Mesodermal cell (in vitro differentiated cells): ENCODE data around the gene EHD2.
"Not testable (repeated sequence)": the region's sequence is repeated elsewhere in the genome, so short reads cannot be mapped to it uniquely, and the experiment has no call there.

Source experiments
- H3K27ac ChIP-seq: 2 replicates; pipeline ENCODE4 v1.7.0; 2013; ENCODE audit warnings: mild to moderate bottlenecking, low read depth, low read length, moderate library complexity; ENCODE audit not compliant: severe bottlenecking
- H3K36me3 ChIP-seq: 2 replicates; pipeline ENCODE4 v1.7.1; 2013; ENCODE audit warnings: mild to moderate bottlenecking, low read length, moderate library complexity; ENCODE audit not compliant: control insufficient read depth, insufficient read depth
- H3K4me1 ChIP-seq: one replicate; pipeline ENCODE4 v1.7.1; 2013; ENCODE audit warnings: mild to moderate bottlenecking, low read length; ENCODE audit not compliant: insufficient read depth, control insufficient read depth, poor library complexity, severe bottlenecking
- H3K4me3 ChIP-seq: 2 replicates; pipeline ENCODE4 v1.7.0; 2013; ENCODE audit warnings: low read length, control low read depth, mild to moderate bottlenecking; ENCODE audit not compliant: insufficient read depth, poor library complexity, severe bottlenecking; ENCODE audit errors: extremely low read depth
- H3K9me3 ChIP-seq: 2 replicates; pipeline ENCODE4 v1.7.1; 2013; ENCODE audit warnings: mild to moderate bottlenecking, low read length, moderate library complexity; ENCODE audit not compliant: control insufficient read depth
- WGBS, 2 experiments: methylation state at CpG; one replicate each; pipeline ENCODE4 v1.1.5; 2013; ENCODE audit warnings: missing lambda C conversion rate in 2 of 2; ENCODE audit not compliant: insufficient coverage in 2 of 2; 5-methylcytosine and 5-hydroxymethylcytosine counted together

EHD2 gene

GRCh38 chr19:47716270-47716937 is 3.2 kb downstream of the EHD2 start:
- 91 to 93% methylated on average over 31 to 32 of the region's 32 CpGs for WGBS, 2 experiments
- H3K4me3 ChIP-seq: no peak overlapping the region
- H3K9me3 ChIP-seq: peaks cover 8% of the 10 kb centered on the region
- H3K36me3 ChIP-seq: peaks cover 42% of the 10 kb centered on the region
- H3K27ac ChIP-seq: no peak overlapping the region
- H3K4me1 ChIP-seq: peaks cover 27% of the 10 kb centered on the region

- peak overlapping the region; percentile 87 for H3K27ac ChIP-seq
- peaks cover 48% of the 10 kb centered on the region for H3K36me3 ChIP-seq
- 93 to 100% methylated on average over 5 to 9 of the region's 11 CpGs for WGBS, 2 experiments
- not testable (repeated sequence) for H3K4me3 ChIP-seq, H3K9me3 ChIP-seq
- peaks cover 38% of the 10 kb centered on the region for H3K4me1 ChIP-seq
These were observed 5.3 kb downstream of the EHD2 start for GRCh38 chr19:47718415-47719046.

GRCh38 chr19:47719047-47719859 is 6.0 kb downstream of the EHD2 start:
- WGBS, 2 experiments: 44 to 52% methylated on average over 14 to 20 of the region's 26 CpGs
- H3K4me3 ChIP-seq: no peak overlapping the region
- H3K9me3 ChIP-seq: peaks cover 3% of the 10 kb centered on the region
- H3K36me3 ChIP-seq: peaks cover 54% of the 10 kb centered on the region
- H3K27ac ChIP-seq: peak overlapping the region; percentile 87
- H3K4me1 ChIP-seq: peaks cover 39% of the 10 kb centered on the region

- Histone ChIP-seq H3K4me1 (peaks cover 39% of the 10 kb centered on the region), H3K36me3 (peaks cover 55% of the 10 kb centered on the region), H3K27ac (no peak overlapping the region), H3K9me3 (no peaks in the 10 kb centered on the region), H3K4me3 (no peak overlapping the region)
- WGBS, 2 experiments: 94 to 95% methylated on average over 10 to 11 of the region's 14 CpGs
These were observed 7.6 kb downstream of the EHD2 start for GRCh38 chr19:47720669-47721422.

GRCh38 chr19:47723581-47723940 is 10.3 kb downstream of the EHD2 start:
- peaks cover 35% of the 10 kb centered on the region for H3K4me1 ChIP-seq
- H3K36me3 ChIP-seq: peaks cover 62% of the 10 kb centered on the region
- H3K9me3 ChIP-seq: no peaks in the 10 kb centered on the region
- H3K27ac ChIP-seq: no peak overlapping the region
- H3K4me3 ChIP-seq: no peak overlapping the region
- WGBS, 2 experiments: 83 to 100% methylated on average over 1 to 3 of the region's 7 CpGs

- H3K27ac ChIP-seq: no peak overlapping the region
- H3K36me3 ChIP-seq: peaks cover 66% of the 10 kb centered on the region
- H3K9me3 ChIP-seq: no peaks in the 10 kb centered on the region
- WGBS, 2 experiments: 96 to 98% methylated on average over 45 to 47 of the region's 48 CpGs
- H3K4me1 ChIP-seq: peaks cover 20% of the 10 kb centered on the region
- H3K4me3 ChIP-seq: no peak overlapping the region
These were observed 12.7 kb downstream of the EHD2 start for GRCh38 chr19:47725759-47726401.

- WGBS, 2 experiments: 92 to 94% methylated on average over 4 of the region's 4 CpGs
- no peaks in the 10 kb centered on the region for H3K9me3 ChIP-seq
- H3K36me3 ChIP-seq: peaks cover 65% of the 10 kb centered on the region
- no peak overlapping the region for H3K4me3 ChIP-seq
- no peak overlapping the region for H3K27ac ChIP-seq
- peaks cover 18% of the 10 kb centered on the region for H3K4me1 ChIP-seq
These were observed 13.2 kb downstream of the EHD2 start for GRCh38 chr19:47726467-47726866.

- not testable (repeated sequence) for H3K9me3 ChIP-seq, H3K27ac ChIP-seq, H3K4me3 ChIP-seq
- H3K4me1 ChIP-seq: peaks cover 11% of the 10 kb centered on the region
- peaks cover 74% of the 10 kb centered on the region for H3K36me3 ChIP-seq
- WGBS, 2 experiments: 93 to 98% methylated on average over 1 to 4 of the region's 4 CpGs
These were observed 15.1 kb downstream of the EHD2 start for GRCh38 chr19:47728295-47728694.

GRCh38 chr19:47729468-47729798 is 16.2 kb downstream of the EHD2 start:
- Histone ChIP-seq H3K4me3 (peak overlapping the region; percentile 21), H3K9me3 (no peaks in the 10 kb centered on the region), H3K27ac (peak overlapping the region; percentile 91), H3K4me1 (peaks cover 7% of the 10 kb centered on the region), H3K36me3 (peaks cover 74% of the 10 kb centered on the region)
- 4 to 6% methylated on average over 7 to 8 of the region's 9 CpGs for WGBS, 2 experiments
